ENCODE results near the gene SYNE3.

The SYNE3 gene

GRCh38 chr14:95500201-95500681 lies 16.2 kb downstream of the SYNE3 start:
- H3K4me3 ChIP-seq (ENCODE audit: low read depth in 1 of 2, low read length in 2 of 2): no peak overlapping the region
- H3K27me3 ChIP-seq (ENCODE audit: low read depth, low read length): no peaks in the 10 kb centered on the region
- H3K4me1 ChIP-seq (ENCODE audit: control insufficient read depth in 1 of 2, insufficient read depth in 2 of 2, low read length in 2 of 2): peaks cover 40 to 55% of the 10 kb centered on the region in 2 donors
- no peak overlapping the region for H3K27ac ChIP-seq (ENCODE audit: low read length)
- H3K9me3 ChIP-seq (ENCODE audit: control insufficient read depth in 1 of 2, low read length in 2 of 2): no peaks in the 10 kb centered on the region
- no peaks in the 10 kb centered on the region for H3K36me3 ChIP-seq (ENCODE audit: control insufficient read depth in 1 of 2, insufficient read depth in 2 of 2, low read length in 2 of 2)

GRCh38 chr14:95499354-95499750 lies 17.1 kb downstream of the SYNE3 start:
- Histone ChIP-seq H3K27me3 (ENCODE audit: low read depth, low read length) (no peaks in the 10 kb centered on the region), H3K4me3 (ENCODE audit: low read depth in 1 of 2, low read length in 2 of 2) (no peak overlapping the region), H3K4me1 (ENCODE audit: control insufficient read depth in 1 of 2, insufficient read depth in 2 of 2, low read length in 2 of 2) (peaks cover 42 to 55% of the 10 kb centered on the region in 2 donors), H3K36me3 (ENCODE audit: control insufficient read depth in 1 of 2, insufficient read depth in 2 of 2, low read length in 2 of 2) (no peaks in the 10 kb centered on the region), H3K9me3 (ENCODE audit: control insufficient read depth in 1 of 2, low read length in 2 of 2) (no peaks in the 10 kb centered on the region), H3K27ac (ENCODE audit: low read length) (no peak overlapping the region)

GRCh38 chr14:95498622-95499353 lies 17.7 kb downstream of the SYNE3 start:
- Histone ChIP-seq H3K4me1 (ENCODE audit: control insufficient read depth in 1 of 2, insufficient read depth in 2 of 2, low read length in 2 of 2) (peaks cover 42 to 55% of the 10 kb centered on the region in 2 donors), H3K27me3 (ENCODE audit: low read depth, low read length) (no peaks in the 10 kb centered on the region), H3K36me3 (ENCODE audit: control insufficient read depth in 1 of 2, insufficient read depth in 2 of 2, low read length in 2 of 2) (no peaks in the 10 kb centered on the region), H3K9me3 (ENCODE audit: control insufficient read depth in 1 of 2, low read length in 2 of 2) (no peaks in the 10 kb centered on the region), H3K4me3 (ENCODE audit: low read depth in 1 of 2, low read length in 2 of 2) (no peak overlapping the region), H3K27ac (ENCODE audit: low read length) (no peak overlapping the region)

GRCh38 chr14:95497561-95498011 lies 18.9 kb downstream of the SYNE3 start:
- no peaks in the 10 kb centered on the region for H3K36me3 ChIP-seq (ENCODE audit: control insufficient read depth in 1 of 2, insufficient read depth in 2 of 2, low read length in 2 of 2)
- peak overlapping the region; percentile 40 for H3K27ac ChIP-seq (ENCODE audit: low read length)
- H3K9me3 ChIP-seq (ENCODE audit: control insufficient read depth in 1 of 2, low read length in 2 of 2): no peaks in the 10 kb centered on the region
- H3K4me3 ChIP-seq (ENCODE audit: low read depth in 1 of 2, low read length in 2 of 2): no peak overlapping the region
- H3K27me3 ChIP-seq (ENCODE audit: low read depth, low read length): no peaks in the 10 kb centered on the region
- peaks cover 42 to 52% of the 10 kb centered on the region in 2 donors for H3K4me1 ChIP-seq (ENCODE audit: control insufficient read depth in 1 of 2, insufficient read depth in 2 of 2, low read length in 2 of 2)

- no peaks in the 10 kb centered on the region for H3K36me3 ChIP-seq (ENCODE audit: control insufficient read depth in 1 of 2, insufficient read depth in 2 of 2, low read length in 2 of 2)
- peak overlapping the region in 1 of 2 donors; percentile 8 for H3K4me3 ChIP-seq (ENCODE audit: low read depth in 1 of 2, low read length in 2 of 2)
- peaks cover 42 to 48% of the 10 kb centered on the region in 2 donors for H3K4me1 ChIP-seq (ENCODE audit: control insufficient read depth in 1 of 2, insufficient read depth in 2 of 2, low read length in 2 of 2)
Measured at GRCh38 chr14:95496690-95497259, 19.7 kb downstream of the SYNE3 start.

GRCh38 chr14:95496111-95496681 lies 20.3 kb downstream of the SYNE3 start:
- peaks cover 39 to 43% of the 10 kb centered on the region in 2 donors for H3K4me1 ChIP-seq (ENCODE audit: control insufficient read depth in 1 of 2, insufficient read depth in 2 of 2, low read length in 2 of 2)

More at GRCh38 chr14:95496690-95497259, 19.7 kb downstream of the SYNE3 start:
- Histone ChIP-seq H3K27ac (ENCODE audit: low read length) (peak overlapping the region; percentile 40), H3K9me3 (ENCODE audit: control insufficient read depth in 1 of 2, low read length in 2 of 2) (no peaks in the 10 kb centered on the region), H3K27me3 (ENCODE audit: low read depth, low read length) (no peaks in the 10 kb centered on the region)

GRCh38 chr14:95495538-95496025 lies 20.9 kb downstream of the SYNE3 start:
- no peaks in the 10 kb centered on the region for H3K27me3 ChIP-seq (ENCODE audit: low read depth, low read length)
- no peak overlapping the region for H3K4me3 ChIP-seq (ENCODE audit: low read depth in 1 of 2, low read length in 2 of 2)
- H3K4me1 ChIP-seq (ENCODE audit: control insufficient read depth in 1 of 2, insufficient read depth in 2 of 2, low read length in 2 of 2): peaks cover 42 to 43% of the 10 kb centered on the region in 2 donors
- H3K36me3 ChIP-seq (ENCODE audit: control insufficient read depth in 1 of 2, insufficient read depth in 2 of 2, low read length in 2 of 2): no peaks in the 10 kb centered on the region
- H3K27ac ChIP-seq (ENCODE audit: low read length): peak overlapping the region; percentile 40
- no peaks in the 10 kb centered on the region for H3K9me3 ChIP-seq (ENCODE audit: control insufficient read depth in 1 of 2, low read length in 2 of 2)

More at GRCh38 chr14:95496111-95496681, 20.3 kb downstream of the SYNE3 start:
- Histone ChIP-seq H3K27me3 (ENCODE audit: low read depth, low read length) (no peaks in the 10 kb centered on the region), H3K36me3 (ENCODE audit: control insufficient read depth in 1 of 2, insufficient read depth in 2 of 2, low read length in 2 of 2) (no peaks in the 10 kb centered on the region), H3K4me3 (ENCODE audit: low read depth in 1 of 2, low read length in 2 of 2) (no peak overlapping the region), H3K27ac (ENCODE audit: low read length) (peak overlapping the region; percentile 40), H3K9me3 (ENCODE audit: control insufficient read depth in 1 of 2, low read length in 2 of 2) (no peaks in the 10 kb centered on the region)

GRCh38 chr14:95495076-95495475 lies 21.4 kb downstream of the SYNE3 start:
- Histone ChIP-seq H3K36me3 (ENCODE audit: control insufficient read depth in 1 of 2, insufficient read depth in 2 of 2, low read length in 2 of 2) (no peaks in the 10 kb centered on the region), H3K27me3 (ENCODE audit: low read depth, low read length) (no peaks in the 10 kb centered on the region), H3K4me3 (ENCODE audit: low read depth in 1 of 2, low read length in 2 of 2) (no peak overlapping the region), H3K27ac (ENCODE audit: low read length) (no peak overlapping the region), H3K4me1 (ENCODE audit: control insufficient read depth in 1 of 2, insufficient read depth in 2 of 2, low read length in 2 of 2) (peaks cover 43 to 47% of the 10 kb centered on the region in 2 donors), H3K9me3 (ENCODE audit: control insufficient read depth in 1 of 2, low read length in 2 of 2) (no peaks in the 10 kb centered on the region)

- H3K4me3 ChIP-seq (ENCODE audit: low read depth in 1 of 2, low read length in 2 of 2): no peak overlapping the region
- no peaks in the 10 kb centered on the region for H3K36me3 ChIP-seq (ENCODE audit: control insufficient read depth in 1 of 2, insufficient read depth in 2 of 2, low read length in 2 of 2)
- no peaks in the 10 kb centered on the region for H3K27me3 ChIP-seq (ENCODE audit: low read depth, low read length)
- no peaks in the 10 kb centered on the region for H3K9me3 ChIP-seq (ENCODE audit: control insufficient read depth in 1 of 2, low read length in 2 of 2)
- H3K27ac ChIP-seq (ENCODE audit: low read length): no peak overlapping the region
- H3K4me1 ChIP-seq (ENCODE audit: control insufficient read depth in 1 of 2, insufficient read depth in 2 of 2, low read length in 2 of 2): peaks cover 42 to 47% of the 10 kb centered on the region in 2 donors
Measured at GRCh38 chr14:95494456-95494855, 22.0 kb downstream of the SYNE3 start.

- Histone ChIP-seq H3K27ac (ENCODE audit: low read length) (no peak overlapping the region), H3K9me3 (ENCODE audit: control insufficient read depth in 1 of 2, low read length in 2 of 2) (no peaks in the 10 kb centered on the region), H3K4me3 (ENCODE audit: low read depth in 1 of 2, low read length in 2 of 2) (no peak overlapping the region), H3K4me1 (ENCODE audit: control insufficient read depth in 1 of 2, insufficient read depth in 2 of 2, low read length in 2 of 2) (peaks cover 37 to 42% of the 10 kb centered on the region in 2 donors), H3K27me3 (ENCODE audit: low read depth, low read length) (no peaks in the 10 kb centered on the region), H3K36me3 (ENCODE audit: control insufficient read depth in 1 of 2, insufficient read depth in 2 of 2, low read length in 2 of 2) (no peaks in the 10 kb centered on the region)
Measured at GRCh38 chr14:95493976-95494375, 22.5 kb downstream of the SYNE3 start.

GRCh38 chr14:95493503-95493902 lies 22.9 kb downstream of the SYNE3 start:
- H3K4me3 ChIP-seq (ENCODE audit: low read depth in 1 of 2, low read length in 2 of 2): no peak overlapping the region
- H3K9me3 ChIP-seq (ENCODE audit: control insufficient read depth in 1 of 2, low read length in 2 of 2): no peaks in the 10 kb centered on the region
- H3K27ac ChIP-seq (ENCODE audit: low read length): no peak overlapping the region
- H3K4me1 ChIP-seq (ENCODE audit: control insufficient read depth in 1 of 2, insufficient read depth in 2 of 2, low read length in 2 of 2): peaks cover 33 to 38% of the 10 kb centered on the region in 2 donors
- H3K36me3 ChIP-seq (ENCODE audit: control insufficient read depth in 1 of 2, insufficient read depth in 2 of 2, low read length in 2 of 2): no peaks in the 10 kb centered on the region
- H3K27me3 ChIP-seq (ENCODE audit: low read depth, low read length): no peaks in the 10 kb centered on the region

All from muscle layer of duodenum (tissue), 2 donors.